ENCODE results near the gene COMP. TPM values are rescaled to one million over a fixed set of nuclear protein-coding genes. Genes with fewer than 3 reads are reported as not detected.

Gene COMP
- total and polyA plus RNA-seq, 10 donors, result 0.04 to 1.0 (median 0.13) TPM; not detected in 7

GRCh38 chr19:18733196-18733647, 57.9 kb downstream of the COMP start:
- no peak for DNase-seq
- no peaks in the 10 kb centered on the region for H3K27me3 ChIP-seq (replicated peaks in 1 of 7)
- WGBS, 5 donors, result 69 to 88% (median 77%) methylated on average over 11 of the region's 11 CpGs
- H3K4me3 ChIP-seq, result no peak overlapping the region
- peaks cover 0 to 8% (median 0%) of the 10 kb centered on the region in 6 donors for H3K4me1 ChIP-seq
- intact Hi-C loops (cut with DNase I; ENCODE audit: low total_unique reads), result no loop called here
- H3K27ac ChIP-seq, result no peak overlapping the region
- H3K36me3 ChIP-seq, result peaks cover 0 to 10% (median 0%) of the 10 kb centered on the region in 6 donors
- TF ChIP-seq POLR2A (IDR thresholded peaks at IDR 0.05), result no peak
- TF ChIP-seq, protein P1, sequence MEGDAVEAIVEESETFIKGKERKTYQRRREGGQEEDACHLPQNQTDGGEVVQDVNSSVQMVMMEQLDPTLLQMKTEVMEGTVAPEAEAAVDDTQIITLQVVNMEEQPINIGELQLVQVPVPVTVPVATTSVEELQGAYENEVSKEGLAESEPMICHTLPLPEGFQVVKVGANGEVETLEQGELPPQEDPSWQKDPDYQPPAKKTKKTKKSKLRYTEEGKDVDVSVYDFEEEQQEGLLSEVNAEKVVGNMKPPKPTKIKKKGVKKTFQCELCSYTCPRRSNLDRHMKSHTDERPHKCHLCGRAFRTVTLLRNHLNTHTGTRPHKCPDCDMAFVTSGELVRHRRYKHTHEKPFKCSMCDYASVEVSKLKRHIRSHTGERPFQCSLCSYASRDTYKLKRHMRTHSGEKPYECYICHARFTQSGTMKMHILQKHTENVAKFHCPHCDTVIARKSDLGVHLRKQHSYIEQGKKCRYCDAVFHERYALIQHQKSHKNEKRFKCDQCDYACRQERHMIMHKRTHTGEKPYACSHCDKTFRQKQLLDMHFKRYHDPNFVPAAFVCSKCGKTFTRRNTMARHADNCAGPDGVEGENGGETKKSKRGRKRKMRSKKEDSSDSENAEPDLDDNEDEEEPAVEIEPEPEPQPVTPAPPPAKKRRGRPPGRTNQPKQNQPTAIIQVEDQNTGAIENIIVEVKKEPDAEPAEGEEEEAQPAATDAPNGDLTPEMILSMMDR (IDR thresholded peaks at IDR 0.05 in 8 of 11, conservative IDR thresholded peaks at IDR 0.05 in 3 of 11), result no peak
- no peak for TF ChIP-seq POLR2AphosphoS5 (IDR thresholded peaks at IDR 0.05)
- H3K9me3 ChIP-seq, result no peaks in the 10 kb centered on the region

Other genes with a start within 250 kb of the COMP start
- 100 to 1,000 TPM; 183 to 309 (median 203) TPM for gene FKBP8, start 247.7 kb downstream of the COMP start, total RNA-seq
- gene FKBP8, start 247.7 kb downstream of the COMP start, polyA plus RNA-seq, result 100 to 1,000 TPM; 131 to 276 (median 141) TPM
- 10 to 100 TPM; 63.9 to 90.9 (median 75.7) TPM for gene KXD1, start 233.4 kb downstream of the COMP start, total RNA-seq
- 10 to 100 TPM; 65.9 to 78.5 (median 68.9) TPM for gene KXD1, start 233.4 kb downstream of the COMP start, polyA plus RNA-seq
- 1,000 to 10,000 TPM in 3 of 7 donors, 100 to 1,000 TPM in 4; 650 to 1,362 (median 985) TPM for gene UBA52, start 219.4 kb downstream of the COMP start, total RNA-seq
- 1,000 to 10,000 TPM; 1,341 to 2,132 (median 1,852) TPM for gene UBA52, start 219.4 kb downstream of the COMP start, polyA plus RNA-seq
- gene REX1BD, start 202.5 kb downstream of the COMP start, total RNA-seq, result 100 to 1,000 TPM in 1 of 7 donors, 10 to 100 TPM in 6; 65.4 to 103 (median 78.7) TPM
- gene REX1BD, start 202.5 kb downstream of the COMP start, polyA plus RNA-seq, result 100 to 1,000 TPM; 127 to 182 (median 160) TPM
- 1 to 10 TPM in 4 of 7 donors, under 1 TPM in 2, not detected in 1; 0.20 to 7.0 (median 1.1) TPM for gene CRLF1, start 184.5 kb downstream of the COMP start, total RNA-seq
- 1 to 10 TPM; 5.2 to 8.0 (median 6.3) TPM for gene CRLF1, start 184.5 kb downstream of the COMP start, polyA plus RNA-seq
- gene TMEM59L, start 178.4 kb downstream of the COMP start, total RNA-seq, result under 1 TPM in 2 of 7 donors, not detected in 5; 0.28 to 0.49 TPM
- under 1 TPM; 0.15 to 0.74 (median 0.50) TPM for gene TMEM59L, start 178.4 kb downstream of the COMP start, polyA plus RNA-seq
- gene KLHL26, start 154.3 kb downstream of the COMP start, total RNA-seq, result 10 to 100 TPM in 4 of 7 donors, 1 to 10 TPM in 3; 4.4 to 23.1 (median 10.3) TPM
- gene KLHL26, start 154.3 kb downstream of the COMP start, polyA plus RNA-seq, result 1 to 10 TPM; 1.7 to 3.5 (median 2.2) TPM
- 10 to 100 TPM in 3 of 7 donors, 1 to 10 TPM in 4; 4.7 to 15.7 (median 8.8) TPM for gene CRTC1, start 107.6 kb downstream of the COMP start, total RNA-seq
- gene CRTC1, start 107.6 kb downstream of the COMP start, polyA plus RNA-seq, result 10 to 100 TPM in 1 of 3 donors, 1 to 10 TPM in 2; 3.1 to 11.3 (median 6.4) TPM
- 100 to 1,000 TPM in 1 of 7 donors, 10 to 100 TPM in 6; 81.3 to 161 (median 87.7) TPM for gene UPF1, start 40.7 kb upstream of the COMP start, total RNA-seq
- 10 to 100 TPM; 31.2 to 63.5 (median 34.8) TPM for gene UPF1, start 40.7 kb upstream of the COMP start, polyA plus RNA-seq
- gene CERS1, start 104.9 kb upstream of the COMP start, total RNA-seq, result under 1 TPM in 4 of 7 donors, not detected in 3; 0.16 to 0.50 (median 0.40) TPM
- under 1 TPM in 2 of 3 donors, not detected in 1; 0.06 to 0.45 TPM for gene CERS1, start 104.9 kb upstream of the COMP start, polyA plus RNA-seq
- 100 to 1,000 TPM; 135 to 261 (median 158) TPM for gene COPE, start 128.1 kb upstream of the COMP start, total RNA-seq
- gene COPE, start 128.1 kb upstream of the COMP start, polyA plus RNA-seq, result 100 to 1,000 TPM; 164 to 248 (median 196) TPM
- 10 to 100 TPM; 31.0 to 42.6 (median 34.8) TPM for gene DDX49, start 128.4 kb upstream of the COMP start, total RNA-seq
- gene DDX49, start 128.4 kb upstream of the COMP start, polyA plus RNA-seq, result 10 to 100 TPM; 37.4 to 48.0 (median 38.7) TPM
- gene HOMER3, start 149.9 kb upstream of the COMP start, total RNA-seq, result 100 to 1,000 TPM in 2 of 7 donors, 10 to 100 TPM in 5; 23.0 to 197 (median 80.0) TPM
- gene HOMER3, start 149.9 kb upstream of the COMP start, polyA plus RNA-seq, result 100 to 1,000 TPM in 2 of 3 donors, 10 to 100 TPM in 1; 22.4 to 279 (median 148) TPM
- 100 to 1,000 TPM in 2 of 7 donors, 10 to 100 TPM in 5; 55.7 to 109 (median 79.1) TPM for gene SUGP2, start 242.2 kb upstream of the COMP start, total RNA-seq
- 100 to 1,000 TPM in 2 of 3 donors, 10 to 100 TPM in 1; 54.5 to 127 (median 106) TPM for gene SUGP2, start 242.2 kb upstream of the COMP start, polyA plus RNA-seq
- 10 to 100 TPM; 17.2 to 27.4 (median 18.7) TPM for gene ARMC6, start 242.3 kb upstream of the COMP start, total RNA-seq
- gene ARMC6, start 242.3 kb upstream of the COMP start, polyA plus RNA-seq, result 10 to 100 TPM; 25.8 to 29.0 (median 28.5) TPM